NCI-H2107 (cell line): ENCODE data around the gene BCKDHA.
A peak's percentile ranks its signal among the peaks of the same experiment; 100 is the strongest.
"Not testable (repeated sequence)": the region's sequence is repeated elsewhere in the genome, so short reads cannot be mapped to it uniquely, and the experiment has no call there.

Source experiments
- DNase-seq: peaks from one replicate; lab custom pipeline; 2025; lab: John Stamatoyannopoulos, UW

Gene BCKDHA

GRCh38 chr19:41366089-41366488, 31.5 kb upstream of the BCKDHA start:
- DNase-seq, result no peak

- no peak for DNase-seq
Observed at GRCh38 chr19:41367848-41368301, 29.7 kb upstream of the BCKDHA start.

- DNase-seq, result no peak
Observed at GRCh38 chr19:41369769-41370168, 27.8 kb upstream of the BCKDHA start.

- DNase-seq, result not testable (repeated sequence)
Observed at GRCh38 chr19:41371119-41371518, 26.5 kb upstream of the BCKDHA start.

GRCh38 chr19:41371541-41371940, 26.1 kb upstream of the BCKDHA start:
- DNase-seq, result no peak

- no peak for DNase-seq
Observed at GRCh38 chr19:41372501-41372900, 25.1 kb upstream of the BCKDHA start.

GRCh38 chr19:41373993-41374392, 23.6 kb upstream of the BCKDHA start:
- peak; percentile 78 for DNase-seq

GRCh38 chr19:41376241-41376997, 21.2 kb upstream of the BCKDHA start, which contains the start of gene TMEM91:
Gene TMEM91 (plus strand): TSS chr19:41376533. CDS start chr19:41378310, 1,777 bp downstream.
- no peak for DNase-seq

- DNase-seq, result no peak
Observed at GRCh38 chr19:41376998-41377365, 20.6 kb upstream of the BCKDHA start.

- no peak for DNase-seq
Observed at GRCh38 chr19:41377977-41378709, 19.5 kb upstream of the BCKDHA start.

- not testable (repeated sequence) for DNase-seq
Observed at GRCh38 chr19:41381536-41381935, 16.1 kb upstream of the BCKDHA start.

- DNase-seq, result no peak
Observed at GRCh38 chr19:41384351-41384750, 13.3 kb upstream of the BCKDHA start.

- no peak for DNase-seq
Observed at GRCh38 chr19:41386442-41386841, 11.2 kb upstream of the BCKDHA start.

GRCh38 chr19:41391618-41392017, 6.0 kb upstream of the BCKDHA start:
- no peak for DNase-seq

- no peak for DNase-seq
Observed at GRCh38 chr19:41392775-41393174, 4.8 kb upstream of the BCKDHA start.

- no peak for DNase-seq
Observed at GRCh38 chr19:41395355-41395754, 2.3 kb upstream of the BCKDHA start.

GRCh38 chr19:41398050-41398418, 416 bp downstream of the BCKDHA start:
- no peak for DNase-seq

GRCh38 chr19:41398598-41398997, 980 bp downstream of the BCKDHA start:
- no peak for DNase-seq

GRCh38 chr19:41399091-41399490, 1.5 kb downstream of the BCKDHA start:
- no peak for DNase-seq

GRCh38 chr19:41399525-41399924, 1.9 kb downstream of the BCKDHA start:
- no peak for DNase-seq

GRCh38 chr19:41401483-41401882, 3.9 kb downstream of the BCKDHA start:
- no peak for DNase-seq

- no peak for DNase-seq
Observed at GRCh38 chr19:41402010-41402409, 4.4 kb downstream of the BCKDHA start.

- DNase-seq, result no peak
Observed at GRCh38 chr19:41403181-41403970, 5.8 kb downstream of the BCKDHA start.
